Left ventricle myocardium inferior (tissue), 1 donor: Measurements from ENCODE around the gene HABP2. TPM values are rescaled to one million over a fixed set of nuclear protein-coding genes. Genes with fewer than 3 reads are reported as not detected.

Experiments
- DNase-seq: peaks from one replicate; pipeline ENCODE4 v3.0.0-alpha.2; 2020
- H3K27ac ChIP-seq: fragments of 200-600 bp; replicated peaks from 2 replicates; pipeline ENCODE4 v1.8.0; 2021
- H3K27me3 ChIP-seq: fragments of 200-600 bp; 2 replicates; pipeline ENCODE4 v1.8.0; 2021; ENCODE audit warnings: low read depth
- H3K36me3 ChIP-seq: fragments of 200-600 bp; 2 replicates; pipeline ENCODE4 v1.8.0; 2021
- H3K4me1 ChIP-seq: fragments of 200-600 bp; 2 replicates; pipeline ENCODE4 v1.8.0; 2021
- H3K4me3 ChIP-seq: fragments of 200-600 bp; 2 replicates; pipeline ENCODE4 v1.8.0; 2021; ENCODE audit warnings: mild to moderate bottlenecking, moderate library complexity
- H3K9me3 ChIP-seq: fragments of 200-600 bp; replicated peaks from 2 replicates; pipeline ENCODE4 v1.8.0; 2021
- intact Hi-C: fragments of 100-400 bp; cut with micrococcal nuclease; formaldehyde crosslinking; loops from one replicate; pipeline ENCODE4 v1.11.0; 2022
- total RNA-seq: library from RNA; stranded (reverse); fragmentation: NEBNext Ultra II Directional; extraction: Animal tissue kit (Norgen Biotek cat#: 25700); gene quantifications from one replicate; pipeline ENCODE4 v1.2.1, GENCODE V29; 2021
- TF ChIP-seq, protein P1 (sequence below): fragments of 200-600 bp; IDR thresholded peaks from 2 replicates; pipeline ENCODE4 v1.8.0; 2021; ENCODE audit warnings: antibody characterized with exemption, mild to moderate bottlenecking, borderline replicate concordance
- donor health status: DM: no; HTN: yes; CAD: no; lungs with severe emphysema.

Gene HABP2
- total RNA-seq, 1 donor from 2014 or later = not detected

- Histone ChIP-seq H3K4me3 (no peak overlapping the region), H3K27me3 (no peaks in the 10 kb centered on the region), H3K4me1 (no peaks in the 10 kb centered on the region), H3K9me3 (no peaks in the 10 kb centered on the region), H3K27ac (no peak overlapping the region), H3K36me3 (peaks cover 11% of the 10 kb centered on the region)
- TF ChIP-seq, protein P1, sequence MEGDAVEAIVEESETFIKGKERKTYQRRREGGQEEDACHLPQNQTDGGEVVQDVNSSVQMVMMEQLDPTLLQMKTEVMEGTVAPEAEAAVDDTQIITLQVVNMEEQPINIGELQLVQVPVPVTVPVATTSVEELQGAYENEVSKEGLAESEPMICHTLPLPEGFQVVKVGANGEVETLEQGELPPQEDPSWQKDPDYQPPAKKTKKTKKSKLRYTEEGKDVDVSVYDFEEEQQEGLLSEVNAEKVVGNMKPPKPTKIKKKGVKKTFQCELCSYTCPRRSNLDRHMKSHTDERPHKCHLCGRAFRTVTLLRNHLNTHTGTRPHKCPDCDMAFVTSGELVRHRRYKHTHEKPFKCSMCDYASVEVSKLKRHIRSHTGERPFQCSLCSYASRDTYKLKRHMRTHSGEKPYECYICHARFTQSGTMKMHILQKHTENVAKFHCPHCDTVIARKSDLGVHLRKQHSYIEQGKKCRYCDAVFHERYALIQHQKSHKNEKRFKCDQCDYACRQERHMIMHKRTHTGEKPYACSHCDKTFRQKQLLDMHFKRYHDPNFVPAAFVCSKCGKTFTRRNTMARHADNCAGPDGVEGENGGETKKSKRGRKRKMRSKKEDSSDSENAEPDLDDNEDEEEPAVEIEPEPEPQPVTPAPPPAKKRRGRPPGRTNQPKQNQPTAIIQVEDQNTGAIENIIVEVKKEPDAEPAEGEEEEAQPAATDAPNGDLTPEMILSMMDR = no peak
- DNase-seq = no peak
- intact Hi-C loops = no loop called here
Measured at GRCh38 chr10:113583571-113583970, 30.7 kb downstream of the HABP2 start.

GRCh38 chr10:113585949-113586348 lies 33.1 kb downstream of the HABP2 start:
- Histone ChIP-seq H3K27me3 (no peaks in the 10 kb centered on the region), H3K27ac (no peak overlapping the region), H3K9me3 (no peaks in the 10 kb centered on the region), H3K4me1 (no peaks in the 10 kb centered on the region), H3K36me3 (peaks cover 33% of the 10 kb centered on the region), H3K4me3 (no peak overlapping the region)
- intact Hi-C loops = no loop called here
- TF ChIP-seq, protein P1 = no peak
- DNase-seq = no peak

DNA sequence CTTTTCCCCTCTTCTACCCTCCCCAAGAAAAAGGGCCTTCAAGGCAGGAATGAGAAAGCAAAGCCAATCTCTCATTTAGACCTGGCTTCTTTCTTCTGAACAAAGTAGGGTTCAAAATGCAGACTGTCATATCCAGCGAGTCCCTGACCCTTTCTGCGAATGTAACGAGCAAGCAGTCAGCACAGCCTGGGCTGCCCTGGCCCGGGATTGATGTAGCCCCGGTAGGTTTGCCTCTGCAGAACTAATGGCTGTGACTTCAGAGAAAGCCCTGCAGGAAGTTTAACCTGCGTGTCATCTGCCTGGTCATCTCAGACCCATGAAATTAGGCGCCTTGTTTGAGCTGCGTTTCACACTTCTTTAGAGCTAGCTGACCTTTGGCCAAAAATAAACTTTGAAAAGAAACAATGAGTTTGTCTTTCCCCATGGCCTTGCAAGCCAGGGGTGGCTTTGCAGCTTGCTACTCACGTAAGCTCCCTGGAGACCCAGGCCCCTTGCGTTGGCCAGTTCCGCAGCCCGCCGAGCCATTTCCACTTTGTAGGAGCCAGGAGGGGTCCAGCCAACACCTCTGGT lies 36.4 kb downstream of the HABP2 start:
- intact Hi-C loops = no loop called here
- peaks cover 48% of the 10 kb centered on the region for H3K36me3 ChIP-seq
- H3K27ac ChIP-seq = no peak overlapping the region
- TF ChIP-seq, protein P1 = no peak
- no peaks in the 10 kb centered on the region for H3K4me1 ChIP-seq
- DNase-seq = no peak
- no peaks in the 10 kb centered on the region for H3K27me3 ChIP-seq
- no peak overlapping the region for H3K4me3 ChIP-seq
- no peaks in the 10 kb centered on the region for H3K9me3 ChIP-seq

- no peak for DNase-seq
- Histone ChIP-seq H3K27ac (no peak overlapping the region), H3K4me3 (no peak overlapping the region), H3K4me1 (no peaks in the 10 kb centered on the region), H3K27me3 (no peaks in the 10 kb centered on the region), H3K36me3 (peaks cover 61% of the 10 kb centered on the region), H3K9me3 (no peaks in the 10 kb centered on the region)
- intact Hi-C loops = no loop called here
- TF ChIP-seq, protein P1 = no peak
Measured at GRCh38 chr10:113590581-113590980, 37.7 kb downstream of the HABP2 start.

DNA sequence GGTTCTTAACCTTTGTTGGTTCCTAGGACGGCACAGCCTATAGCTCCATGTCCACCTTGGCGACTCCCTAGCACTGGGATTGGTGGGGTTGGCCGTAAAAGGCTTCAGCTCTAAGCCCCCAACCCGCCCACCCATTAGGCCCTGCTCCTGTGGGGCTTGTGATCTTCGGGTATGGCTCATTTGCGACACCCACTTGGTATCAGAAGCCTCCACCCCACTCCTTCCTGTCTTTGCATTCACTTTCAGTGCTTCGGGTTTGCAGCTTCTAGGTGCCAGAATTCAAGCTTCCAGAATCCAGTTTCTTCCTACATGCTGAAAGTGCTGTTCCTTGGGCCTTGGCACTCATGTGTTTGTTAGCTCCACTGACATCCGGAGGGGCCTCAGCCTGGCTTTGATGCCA lies 39.5 kb downstream of the HABP2 start:
- TF ChIP-seq, protein P1 = no peak
- Histone ChIP-seq H3K4me1 (no peaks in the 10 kb centered on the region), H3K27me3 (no peaks in the 10 kb centered on the region), H3K36me3 (peaks cover 79% of the 10 kb centered on the region), H3K4me3 (no peak overlapping the region), H3K27ac (no peak overlapping the region), H3K9me3 (no peaks in the 10 kb centered on the region)
- DNase-seq = no peak
- intact Hi-C loops = no loop called here
